BLaER1 (cell line): ENCODE measurements around the gene ZMIZ2.
"Not testable (repeated sequence)": the region's sequence is repeated elsewhere in the genome, so short reads cannot be mapped to it uniquely, and the experiment has no call there.

Source experiments
- H3K27ac ChIP-seq: shearing (Covaris generic); formaldehyde crosslinking; 2 replicates; pipeline ENCODE4 v1.8.1; 2022
- H3K27me3 ChIP-seq: shearing (Covaris generic); formaldehyde crosslinking; 2 replicates; pipeline ENCODE4 v1.8.1; 2022
- H3K36me3 ChIP-seq: shearing (Covaris generic); formaldehyde crosslinking; 2 replicates; pipeline ENCODE4 v1.8.1; 2022
- H3K4me1 ChIP-seq: shearing (Covaris generic); formaldehyde crosslinking; 2 replicates; pipeline ENCODE4 v1.8.1; 2022
- H3K4me2 ChIP-seq: shearing (Covaris generic); formaldehyde crosslinking; 2 replicates; pipeline ENCODE4 v1.8.1; 2022
- H3K4me3 ChIP-seq: shearing (Covaris generic); formaldehyde crosslinking; 2 replicates; pipeline ENCODE4 v1.8.1; 2022
- H3K9ac ChIP-seq: shearing (Covaris generic); formaldehyde crosslinking; 2 replicates; pipeline ENCODE4 v1.8.1; 2022
- H3K9me3 ChIP-seq: shearing (Covaris generic); formaldehyde crosslinking; 2 replicates; pipeline ENCODE4 v1.8.1; 2022
- H4K20me1 ChIP-seq: shearing (Covaris generic); formaldehyde crosslinking; 2 replicates; pipeline ENCODE4 v1.8.1; 2022
- Cebpa-rat ChIP-seq: shearing (Covaris generic); IDR thresholded peaks from 2 replicates; pipeline ENCODE4 v1.8.1; 2022

The ZMIZ2 gene

GRCh38 chr7:44727937-44728262 is 20.7 kb upstream of the ZMIZ2 start:
- Histone ChIP-seq H3K9me3 (0 out of 2 replicates have a peak, but pooled peaks cover 4% of the 10 kb centered on the region), H3K36me3 (no peaks in the 10 kb centered on the region), H3K27me3 (no peaks in the 10 kb centered on the region; the same call in 1 of the 2 replicates), H4K20me1 (no peaks in the 10 kb centered on the region), H3K9ac (no peak overlapping the region), H3K4me1 (peaks cover 6% of the 10 kb centered on the region), H3K27ac (no peak overlapping the region), H3K4me3 (no peak overlapping the region), H3K4me2 (no peak overlapping the region)
- TF ChIP-seq Cebpa-rat, result no peak

DNA sequence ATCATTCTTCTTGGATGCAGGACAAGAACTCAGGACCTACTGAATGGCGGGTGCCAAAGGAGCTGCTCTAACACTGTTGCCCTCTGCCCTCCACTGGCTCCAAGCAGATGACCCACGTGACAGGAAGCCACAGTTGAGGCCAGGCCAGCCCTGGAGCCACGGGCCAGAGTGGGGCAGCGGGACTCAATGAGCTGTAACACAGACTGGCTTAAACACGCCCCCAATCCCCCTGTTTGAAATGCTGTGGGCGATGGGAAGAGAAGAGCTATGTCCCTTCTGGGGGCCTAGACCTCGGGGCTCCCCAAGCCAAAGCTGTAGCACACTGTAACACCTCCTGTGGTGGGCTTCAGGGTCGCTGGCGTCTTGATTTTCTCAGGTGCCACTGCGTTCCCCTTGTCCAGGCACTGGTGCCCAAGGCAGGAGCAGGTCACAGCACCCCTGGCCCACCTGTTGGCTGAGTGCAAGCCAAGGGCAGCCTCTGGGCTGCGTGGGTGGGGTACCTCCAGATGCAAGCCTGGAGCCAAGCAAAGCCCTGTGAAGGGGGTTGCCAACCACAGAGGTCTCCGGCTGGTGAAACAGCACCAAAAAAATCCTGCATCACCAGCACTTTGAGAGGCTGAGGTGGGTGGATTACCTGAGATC is 18.6 kb upstream of the ZMIZ2 start:
- TF ChIP-seq Cebpa-rat, result no peak
- Histone ChIP-seq H3K9ac (no peak overlapping the region), H3K9me3 (no peaks in the 10 kb centered on the region), H3K36me3 (no peaks in the 10 kb centered on the region), H3K27ac (no peak overlapping the region), H3K4me2 (peak overlapping the region; percentile 36; the same call in 1 of the 2 replicates), H3K4me1 (peaks cover 6% of the 10 kb centered on the region), H3K27me3 (no peaks in the 10 kb centered on the region; the same call in 1 of the 2 replicates), H3K4me3 (no peak overlapping the region), H4K20me1 (no peaks in the 10 kb centered on the region)

GRCh38 chr7:44732971-44733370 is 15.7 kb upstream of the ZMIZ2 start:
- not testable (repeated sequence) for H3K27ac ChIP-seq, H4K20me1 ChIP-seq, H3K4me2 ChIP-seq, H3K4me3 ChIP-seq, H3K4me1 ChIP-seq, H3K36me3 ChIP-seq, H3K9me3 ChIP-seq, H3K9ac ChIP-seq, H3K27me3 ChIP-seq

GRCh38 chr7:44733708-44734481 is 14.8 kb upstream of the ZMIZ2 start:
- no peak overlapping the region for H3K4me3 ChIP-seq
- H3K27ac ChIP-seq, result no peak overlapping the region
- TF ChIP-seq Cebpa-rat, result no peak
- H3K4me1 ChIP-seq, result peaks cover 6% of the 10 kb centered on the region
- no peaks in the 10 kb centered on the region for H4K20me1 ChIP-seq
- no peaks in the 10 kb centered on the region; the same call in 1 of the 2 replicates for H3K27me3 ChIP-seq
- H3K9me3 ChIP-seq, result no peaks in the 10 kb centered on the region
- H3K36me3 ChIP-seq, result no peaks in the 10 kb centered on the region
- H3K4me2 ChIP-seq, result no peak overlapping the region
- no peak overlapping the region for H3K9ac ChIP-seq

- Histone ChIP-seq H3K4me2 (no peak overlapping the region), H3K9ac (no peak overlapping the region), H3K9me3 (no peaks in the 10 kb centered on the region), H4K20me1 (no peaks in the 10 kb centered on the region), H3K4me1 (no peaks in the 10 kb centered on the region), H3K36me3 (no peaks in the 10 kb centered on the region), H3K27ac (no peak overlapping the region), H3K4me3 (no peak overlapping the region), H3K27me3 (no peaks in the 10 kb centered on the region)
- no peak for TF ChIP-seq Cebpa-rat
Observed at GRCh38 chr7:44735403-44736165, 13.1 kb upstream of the ZMIZ2 start.

DNA sequence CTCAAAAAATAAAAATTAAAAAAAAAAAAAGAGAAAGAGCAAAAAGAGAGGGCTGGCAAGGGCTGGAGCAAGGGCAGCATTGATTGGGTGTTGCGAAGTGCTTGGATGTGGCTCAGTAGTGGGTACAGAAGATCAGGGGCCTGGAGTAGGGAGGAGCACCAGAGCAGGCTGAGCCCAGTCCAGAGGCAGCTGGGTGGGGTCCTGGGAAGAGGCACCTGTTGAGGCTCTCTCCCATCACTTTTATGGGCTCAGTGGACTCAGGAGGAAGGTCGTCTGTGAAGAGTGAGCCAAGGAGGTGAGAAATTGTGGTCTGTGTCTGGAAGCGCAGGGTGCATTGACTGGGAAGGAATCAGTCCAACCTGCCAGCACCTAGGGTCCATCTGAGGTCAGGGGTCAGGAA is 11.8 kb upstream of the ZMIZ2 start:
- Histone ChIP-seq H4K20me1 (no peaks in the 10 kb centered on the region), H3K4me3 (no peak overlapping the region), H3K4me1 (no peaks in the 10 kb centered on the region), H3K27me3 (no peaks in the 10 kb centered on the region), H3K9ac (no peak overlapping the region), H3K4me2 (no peak overlapping the region), H3K27ac (no peak overlapping the region), H3K36me3 (no peaks in the 10 kb centered on the region), H3K9me3 (no peaks in the 10 kb centered on the region)
- TF ChIP-seq Cebpa-rat, result no peak

- Histone ChIP-seq H4K20me1 (no peaks in the 10 kb centered on the region), H3K4me1 (peaks cover 11% of the 10 kb centered on the region), H3K27me3 (no peaks in the 10 kb centered on the region), H3K4me3 (no peak overlapping the region), H3K27ac (no peak overlapping the region), H3K4me2 (no peak overlapping the region), H3K36me3 (no peaks in the 10 kb centered on the region), H3K9ac (no peak overlapping the region), H3K9me3 (no peaks in the 10 kb centered on the region)
- no peak for TF ChIP-seq Cebpa-rat
Observed at GRCh38 chr7:44738051-44738723, 10.5 kb upstream of the ZMIZ2 start.

DNA sequence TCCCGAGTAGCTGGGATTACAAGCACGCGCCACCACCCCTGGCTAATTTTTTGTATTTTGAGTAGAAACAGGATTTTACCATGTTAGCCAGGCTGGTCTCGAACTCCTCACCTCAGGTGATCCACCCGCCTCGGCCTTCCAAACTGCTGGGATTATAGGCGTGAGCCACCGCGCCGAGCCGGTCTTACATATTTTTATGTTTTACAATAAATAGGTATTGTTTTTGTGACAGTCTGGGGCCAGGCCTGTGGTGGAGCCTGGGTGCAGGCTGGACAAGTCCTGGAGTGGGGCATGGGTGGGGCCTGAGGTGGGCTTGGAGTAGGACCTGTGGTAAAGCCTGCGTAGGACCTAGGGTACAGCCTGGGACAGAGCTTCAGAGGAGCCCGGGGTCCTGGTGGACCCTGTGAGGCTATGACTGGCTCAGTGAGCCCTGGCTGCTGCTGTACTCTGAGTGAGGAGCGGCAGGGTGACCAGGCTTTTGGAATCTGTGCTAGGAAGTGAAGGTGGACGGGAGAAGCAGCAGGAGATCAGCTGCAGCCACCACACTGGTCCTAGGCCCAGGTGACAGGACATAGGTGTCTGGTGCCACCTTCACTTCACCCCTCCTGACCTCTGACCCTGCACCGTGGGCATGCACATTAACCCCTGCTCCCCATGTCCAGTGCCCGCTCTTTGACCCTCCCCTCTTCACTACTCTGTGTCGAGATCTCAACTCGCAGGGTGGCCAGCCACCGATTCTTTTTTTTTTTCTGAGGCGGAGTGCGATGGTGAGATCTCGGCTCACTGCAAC is 9.6 kb upstream of the ZMIZ2 start:
- no peaks in the 10 kb centered on the region for H3K36me3 ChIP-seq
- no peaks in the 10 kb centered on the region for H3K27me3 ChIP-seq
- TF ChIP-seq Cebpa-rat, result no peak
- H3K9ac ChIP-seq, result no peak overlapping the region
- H3K4me1 ChIP-seq, result peaks cover 11% of the 10 kb centered on the region
- no peaks in the 10 kb centered on the region for H4K20me1 ChIP-seq
- H3K9me3 ChIP-seq, result no peaks in the 10 kb centered on the region
- H3K4me2 ChIP-seq, result no peak overlapping the region
- no peak overlapping the region for H3K27ac ChIP-seq
- no peak overlapping the region for H3K4me3 ChIP-seq

DNA sequence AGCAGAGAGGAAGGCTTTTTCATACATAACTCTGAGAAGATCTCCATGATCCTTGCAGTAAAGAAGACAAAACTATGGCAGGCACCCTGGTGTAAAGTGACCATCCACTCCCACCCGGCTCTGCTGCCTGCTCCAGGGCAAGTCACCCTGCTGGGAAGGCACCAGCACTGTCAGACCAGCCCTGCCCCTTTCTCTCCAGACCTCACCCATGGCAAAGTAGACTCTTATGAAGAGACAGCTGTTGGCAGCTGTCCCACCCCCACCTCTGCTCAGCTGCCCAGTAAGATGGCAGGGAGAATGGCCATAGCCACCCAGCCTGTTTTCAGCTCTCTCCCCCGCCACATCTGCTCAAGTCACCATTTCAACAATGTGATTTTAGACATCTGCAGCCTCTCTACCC is 8.6 kb upstream of the ZMIZ2 start:
- Histone ChIP-seq H3K4me3 (no peak overlapping the region), H3K9me3 (no peaks in the 10 kb centered on the region)
- TF ChIP-seq Cebpa-rat, result no peak

More for the DNA sequence above, 8.6 kb upstream of the ZMIZ2 start:
- no peaks in the 10 kb centered on the region for H3K27me3 ChIP-seq
- no peaks in the 10 kb centered on the region for H3K36me3 ChIP-seq
- H3K4me1 ChIP-seq, result peaks cover 11% of the 10 kb centered on the region
- H3K4me2 ChIP-seq, result no peak overlapping the region
- no peak overlapping the region for H3K9ac ChIP-seq
- no peak overlapping the region for H3K27ac ChIP-seq
- H4K20me1 ChIP-seq, result no peaks in the 10 kb centered on the region
